MG63 (cell line): ENCODE data around the gene ANGPTL2. TPM values are rescaled to one million over a fixed set of nuclear protein-coding genes. Genes with fewer than 3 reads are reported as not detected.
"Not testable (repeated sequence)": the region's sequence is repeated elsewhere in the genome, so short reads cannot be mapped to it uniquely, and the experiment has no call there.

ENCODE experiments used
- DNase-seq: peaks from one replicate; pipeline ENCODE4 v3.0.0-alpha.2; 2020
- H3K27me3 ChIP-seq: fragments of 250-450 bp; sonication (Bioruptor Pico); 2 replicates; pipeline ENCODE4 v1.5.1; 2020; ENCODE audit warnings: mild to moderate bottlenecking, moderate library complexity
- H3K36me3 ChIP-seq: fragments of 250-450 bp; sonication (Bioruptor Pico); 2 replicates; pipeline ENCODE4 v1.5.1; 2020; ENCODE audit warnings: mild to moderate bottlenecking, moderate library complexity
- H3K4me3 ChIP-seq: fragments of 250-450 bp; sonication (Bioruptor Pico); 2 replicates; pipeline ENCODE4 v1.5.1; 2020; ENCODE audit warnings: mild to moderate bottlenecking, moderate library complexity
- H3K9me3 ChIP-seq: fragments of 250-450 bp; sonication (Bioruptor Pico); 2 replicates; pipeline ENCODE4 v1.5.1; 2020; ENCODE audit warnings: mild to moderate bottlenecking, moderate library complexity
- total RNA-seq: library from RNA; depleted of rRNA; stranded (reverse); fragments of >200 nt; shearing (Covaris generic); gene quantifications from 2 replicates; pipeline ENCODE4 v1.2.3, GENCODE V29; 2014; ENCODE audit warnings: low replicate concordance; rRNA removed

The ANGPTL2 gene, protein sequence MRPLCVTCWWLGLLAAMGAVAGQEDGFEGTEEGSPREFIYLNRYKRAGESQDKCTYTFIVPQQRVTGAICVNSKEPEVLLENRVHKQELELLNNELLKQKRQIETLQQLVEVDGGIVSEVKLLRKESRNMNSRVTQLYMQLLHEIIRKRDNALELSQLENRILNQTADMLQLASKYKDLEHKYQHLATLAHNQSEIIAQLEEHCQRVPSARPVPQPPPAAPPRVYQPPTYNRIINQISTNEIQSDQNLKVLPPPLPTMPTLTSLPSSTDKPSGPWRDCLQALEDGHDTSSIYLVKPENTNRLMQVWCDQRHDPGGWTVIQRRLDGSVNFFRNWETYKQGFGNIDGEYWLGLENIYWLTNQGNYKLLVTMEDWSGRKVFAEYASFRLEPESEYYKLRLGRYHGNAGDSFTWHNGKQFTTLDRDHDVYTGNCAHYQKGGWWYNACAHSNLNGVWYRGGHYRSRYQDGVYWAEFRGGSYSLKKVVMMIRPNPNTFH
- 7.1 and 8.1 TPM in 2 replicates for total RNA-seq

DNA sequence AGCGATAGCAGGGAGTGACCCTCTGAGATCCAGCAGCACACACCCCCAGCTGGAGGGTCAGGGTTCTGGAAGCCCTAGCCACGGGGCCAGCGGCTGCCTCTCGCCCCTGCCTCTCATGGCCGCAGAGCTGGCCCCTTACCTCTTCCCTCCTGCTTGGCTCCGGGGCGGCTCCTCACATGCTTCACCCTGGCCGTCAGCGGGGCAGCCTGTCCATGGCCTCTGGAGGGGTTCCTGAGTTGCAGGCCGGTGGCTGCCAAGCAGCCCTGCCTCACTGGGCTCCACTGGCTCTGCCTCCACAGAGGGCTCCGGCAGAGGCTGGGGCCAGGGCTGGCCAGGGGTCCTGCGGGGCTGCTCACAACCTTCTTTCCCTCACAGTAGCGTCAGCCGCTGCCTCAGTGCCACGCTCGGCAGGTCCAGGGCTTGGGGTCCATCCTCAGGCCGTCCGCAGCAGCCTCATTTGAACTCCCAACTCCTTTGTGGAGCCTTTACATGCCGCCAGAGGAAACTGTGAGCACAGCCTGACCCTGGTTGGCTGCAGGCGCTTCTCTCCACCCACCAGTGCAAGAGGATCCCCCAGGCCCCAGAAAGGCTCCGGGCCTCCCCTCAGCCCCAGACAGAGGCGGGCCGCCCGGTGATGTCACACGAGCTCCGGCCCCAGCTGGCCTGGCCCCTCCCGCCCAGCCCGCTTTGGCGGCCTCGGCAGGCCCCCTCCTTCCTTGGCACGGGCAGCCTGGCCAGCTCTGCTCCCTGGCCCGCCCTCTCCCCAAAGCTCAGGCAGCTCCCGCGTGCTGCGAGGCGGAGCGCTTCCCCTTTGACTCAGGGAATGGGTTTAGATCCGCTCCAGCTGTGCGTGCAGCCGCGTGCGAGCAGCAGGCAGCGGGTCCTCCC is at the start of gene ANGPTL2:
TSS of gene ANGPTL2 (minus strand) at position 460 of the 888 bp plus-strand sequence. CDS start 13,904 bp downstream, outside the sequence.
- Histone ChIP-seq H3K36me3 (no peaks in the 10 kb centered on the region), H3K27me3 (no peaks in the 10 kb centered on the region), H3K4me3 (peak within 1 kb of the TSS; percentile 53), H3K9me3 (no peaks in the 10 kb centered on the region)
- peak; percentile 99 for DNase-seq

DNA sequence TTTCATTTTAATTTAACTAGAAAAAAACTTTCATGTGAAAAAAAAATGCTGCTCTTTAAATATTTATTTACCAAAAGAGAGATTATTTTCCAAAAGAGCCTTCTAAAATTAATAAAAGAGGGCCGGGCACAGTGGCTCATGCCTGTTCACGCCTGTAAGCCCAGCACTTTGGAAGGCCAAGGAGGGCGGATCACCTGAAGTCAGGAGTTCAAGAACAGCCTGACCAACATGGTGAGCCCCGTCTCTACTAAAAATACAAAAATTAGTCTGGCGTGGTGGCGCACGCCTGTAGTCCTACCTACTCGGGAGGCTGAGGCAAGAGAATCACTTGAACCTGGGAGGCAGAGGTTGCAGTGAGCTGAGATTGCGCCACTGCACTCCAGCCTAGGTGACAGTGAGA is 48.9 kb upstream of the ANGPTL2 start:
- not testable (repeated sequence) for H3K4me3 ChIP-seq, H3K27me3 ChIP-seq, DNase-seq, H3K36me3 ChIP-seq, H3K9me3 ChIP-seq

- no peak overlapping the region for H3K4me3 ChIP-seq
- no peaks in the 10 kb centered on the region for H3K27me3 ChIP-seq
- H3K9me3 ChIP-seq = no peaks in the 10 kb centered on the region
- DNase-seq = no peak
- no peaks in the 10 kb centered on the region for H3K36me3 ChIP-seq
These were observed 48.2 kb upstream of the ANGPTL2 start for GRCh38 chr9:127170652-127171051.

- DNase-seq = no peak
- H3K36me3 ChIP-seq = no peaks in the 10 kb centered on the region
- no peaks in the 10 kb centered on the region for H3K27me3 ChIP-seq
- no peaks in the 10 kb centered on the region for H3K9me3 ChIP-seq
- no peak overlapping the region for H3K4me3 ChIP-seq
These were observed 47.7 kb upstream of the ANGPTL2 start for GRCh38 chr9:127170103-127170502.

DNA sequence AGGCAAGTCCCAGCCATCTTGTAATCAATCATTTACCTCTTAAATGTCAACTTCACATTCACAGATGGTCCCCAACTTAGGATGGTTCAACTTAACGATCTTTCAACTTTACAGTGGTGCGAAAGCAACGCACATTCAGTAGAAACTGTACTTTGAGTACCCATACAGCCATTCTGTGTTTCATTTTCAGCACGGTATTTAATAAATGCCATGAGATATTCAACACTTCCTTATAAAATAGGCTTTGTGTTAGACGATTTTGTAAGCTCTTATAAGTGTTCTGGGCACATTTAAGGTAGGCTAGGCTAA is 47.1 kb upstream of the ANGPTL2 start:
- Histone ChIP-seq H3K4me3 (no peak overlapping the region), H3K36me3 (no peaks in the 10 kb centered on the region), H3K27me3 (no peaks in the 10 kb centered on the region), H3K9me3 (no peaks in the 10 kb centered on the region)
- no peak for DNase-seq

- Histone ChIP-seq H3K27me3 (no peaks in the 10 kb centered on the region), H3K4me3 (no peak overlapping the region), H3K36me3 (no peaks in the 10 kb centered on the region), H3K9me3 (no peaks in the 10 kb centered on the region)
- no peak for DNase-seq
These were observed 46.5 kb upstream of the ANGPTL2 start for GRCh38 chr9:127168756-127169574.

- no peaks in the 10 kb centered on the region for H3K9me3 ChIP-seq
- no peak for DNase-seq
- no peaks in the 10 kb centered on the region for H3K36me3 ChIP-seq
- H3K4me3 ChIP-seq = no peak overlapping the region
- no peaks in the 10 kb centered on the region for H3K27me3 ChIP-seq
These were observed 45.3 kb upstream of the ANGPTL2 start for GRCh38 chr9:127167560-127168326.

- peak; percentile 57 for DNase-seq
- Histone ChIP-seq H3K4me3 (no peak overlapping the region), H3K36me3 (no peaks in the 10 kb centered on the region), H3K27me3 (no peaks in the 10 kb centered on the region), H3K9me3 (no peaks in the 10 kb centered on the region)
These were observed 44.5 kb upstream of the ANGPTL2 start for GRCh38 chr9:127166651-127167524.

- no peaks in the 10 kb centered on the region for H3K9me3 ChIP-seq
- no peaks in the 10 kb centered on the region for H3K27me3 ChIP-seq
- no peak overlapping the region for H3K4me3 ChIP-seq
- H3K36me3 ChIP-seq = no peaks in the 10 kb centered on the region
- DNase-seq = no peak
These were observed 43.7 kb upstream of the ANGPTL2 start for GRCh38 chr9:127166111-127166510.

DNA sequence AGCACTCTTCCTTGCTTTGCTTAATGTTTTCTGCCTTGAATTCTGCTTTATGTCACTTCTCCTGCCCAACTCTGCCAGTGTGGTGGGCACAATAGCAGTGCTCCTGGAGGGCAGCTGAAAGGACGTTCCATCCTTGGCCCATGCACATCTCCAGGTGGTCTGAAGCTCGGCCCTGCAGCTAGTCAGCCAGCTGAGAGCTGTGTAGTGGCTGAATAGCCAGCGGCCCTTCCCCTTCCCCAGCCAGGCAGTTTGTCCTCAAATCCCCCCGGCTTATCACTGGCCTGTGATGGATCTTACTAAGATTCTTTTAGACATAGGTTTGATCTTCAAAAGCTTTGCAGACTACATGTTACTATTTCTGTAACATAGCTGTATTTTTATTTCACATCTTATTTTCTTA is 42.7 kb upstream of the ANGPTL2 start:
- Histone ChIP-seq H3K9me3 (no peaks in the 10 kb centered on the region), H3K36me3 (no peaks in the 10 kb centered on the region), H3K4me3 (no peak overlapping the region), H3K27me3 (no peaks in the 10 kb centered on the region)
- no peak for DNase-seq

- Histone ChIP-seq H3K4me3 (no peak overlapping the region), H3K27me3 (no peaks in the 10 kb centered on the region), H3K36me3 (no peaks in the 10 kb centered on the region), H3K9me3 (no peaks in the 10 kb centered on the region)
- peak; percentile 56 for DNase-seq
These were observed 41.0 kb upstream of the ANGPTL2 start for GRCh38 chr9:127163409-127163808.

- Histone ChIP-seq H3K9me3 (no peaks in the 10 kb centered on the region), H3K36me3 (no peaks in the 10 kb centered on the region), H3K27me3 (no peaks in the 10 kb centered on the region), H3K4me3 (no peak overlapping the region)
- DNase-seq = no peak
These were observed 40.5 kb upstream of the ANGPTL2 start for GRCh38 chr9:127162864-127163365.

DNA sequence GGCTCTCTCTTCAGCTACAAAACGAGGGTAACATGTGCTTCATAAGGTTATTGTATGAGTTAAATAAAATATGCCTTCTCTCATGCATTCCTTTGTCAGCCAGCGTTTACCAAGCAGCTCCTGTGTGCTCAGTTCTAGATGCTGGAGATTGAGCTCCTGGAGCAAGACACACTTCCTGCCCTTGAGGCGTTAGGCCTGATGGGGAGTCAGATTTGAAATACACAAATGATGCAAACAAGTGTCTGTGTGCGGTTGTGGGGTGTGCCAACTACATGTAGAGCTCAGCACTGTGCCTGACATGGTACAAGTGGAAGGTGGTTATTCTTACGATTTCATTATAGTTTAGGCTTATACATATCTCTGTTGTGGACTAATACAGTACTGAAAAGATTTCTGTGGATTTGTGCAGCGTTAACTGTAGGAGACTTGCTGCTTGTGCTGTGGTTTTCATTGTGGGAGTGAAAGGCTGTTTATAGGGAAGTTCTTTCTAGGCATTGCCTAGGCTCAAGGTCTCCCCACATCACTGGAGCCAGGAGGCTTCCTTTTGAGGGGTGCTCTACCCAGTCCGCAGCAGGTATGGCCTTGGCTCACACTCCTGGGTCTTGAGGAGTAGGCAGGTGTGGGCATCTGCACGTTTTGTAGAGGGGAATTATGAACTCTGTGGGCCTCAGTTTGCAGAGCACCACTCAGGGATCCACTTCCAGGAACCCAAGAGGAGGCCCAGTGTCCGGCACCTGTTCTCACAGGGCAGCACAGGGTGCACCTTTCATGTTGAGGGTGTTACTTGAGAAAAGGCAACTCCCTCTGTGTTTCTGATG is 39.8 kb upstream of the ANGPTL2 start:
- peak; percentile 62 for DNase-seq
- Histone ChIP-seq H3K36me3 (no peaks in the 10 kb centered on the region), H3K4me3 (no peak overlapping the region), H3K9me3 (no peaks in the 10 kb centered on the region), H3K27me3 (no peaks in the 10 kb centered on the region)

- no peaks in the 10 kb centered on the region for H3K36me3 ChIP-seq
- no peak overlapping the region for H3K4me3 ChIP-seq
- H3K27me3 ChIP-seq = no peaks in the 10 kb centered on the region
- H3K9me3 ChIP-seq = no peaks in the 10 kb centered on the region
- DNase-seq = no peak
These were observed 38.7 kb upstream of the ANGPTL2 start for GRCh38 chr9:127161081-127161624.
